Ascending aorta (tissue), 2 donors: Measurements from ENCODE around the gene CYP4F11. TPM values are rescaled to one million over a fixed set of nuclear protein-coding genes. Genes with fewer than 3 reads are reported as not detected.
"Not testable (repeated sequence)": the region's sequence is repeated elsewhere in the genome, so short reads cannot be mapped to it uniquely, and the experiment has no call there.

Experiments
- DNase-seq, 2 donors: peaks; one replicate each; pipeline ENCODE4 v3.0.0-alpha.2; 2019; ENCODE audit warnings: low spot score in 2 of 2
- H3K27ac ChIP-seq, 2 donors: fragments of 200-600 bp; sonication (generic); one replicate each; pipeline ENCODE4 v1.5.1; 2016 to 2017; ENCODE audit warnings: mild to moderate bottlenecking in 1 of 2
- H3K27me3 ChIP-seq: fragments of 200-600 bp; sonication (generic); one replicate; pipeline ENCODE4 v1.5.1; 2017
- H3K36me3 ChIP-seq, 2 donors: fragments of 200-600 bp; sonication (generic); one replicate each; pipeline ENCODE4 v1.5.1; 2016
- H3K4me1 ChIP-seq, 2 donors: fragments of 200-600 bp; sonication (generic); one replicate each; pipeline ENCODE4 v1.5.1; 2016 to 2017; ENCODE audit warnings: mild to moderate bottlenecking in 1 of 2
- H3K4me3 ChIP-seq, 2 donors: fragments of 200-600 bp; sonication (generic); one replicate each; pipeline ENCODE4 v1.5.1; 2016 to 2017; ENCODE audit warnings: mild to moderate bottlenecking in 1 of 2
- H3K9me3 ChIP-seq, 2 donors: fragments of 200-600 bp; sonication (generic); one replicate each; pipeline ENCODE4 v1.5.1; 2016
- intact Hi-C: fragments of 100-400 bp; cut with DNase I; formaldehyde crosslinking; loops from one replicate; pipeline ENCODE4 v1.15.1; 2023
- total RNA-seq: library from RNA; depleted of rRNA; stranded (reverse); fragments of >200 nt; gene quantifications from one replicate; pipeline ENCODE4 v1.1.0, GENCODE V29; 2016
- TF ChIP-seq, protein P1 (sequence below), 3 experiments: fragments of 200-600 bp in 2 of 3; fragments of 450-650 bp in 1 of 3; sonication (generic) in 2 of 3; IDR thresholded peaks; one replicate each; pipeline ENCODE4 v1.5.1; 2016 to 2019; ENCODE audit warnings: antibody characterized with exemption in 3 of 3, mild to moderate bottlenecking in 1 of 3, moderate library complexity in 1 of 3

The CYP4F11 gene
- total RNA-seq, 1 donor from 2014 or later: 0.75 TPM

DNA sequence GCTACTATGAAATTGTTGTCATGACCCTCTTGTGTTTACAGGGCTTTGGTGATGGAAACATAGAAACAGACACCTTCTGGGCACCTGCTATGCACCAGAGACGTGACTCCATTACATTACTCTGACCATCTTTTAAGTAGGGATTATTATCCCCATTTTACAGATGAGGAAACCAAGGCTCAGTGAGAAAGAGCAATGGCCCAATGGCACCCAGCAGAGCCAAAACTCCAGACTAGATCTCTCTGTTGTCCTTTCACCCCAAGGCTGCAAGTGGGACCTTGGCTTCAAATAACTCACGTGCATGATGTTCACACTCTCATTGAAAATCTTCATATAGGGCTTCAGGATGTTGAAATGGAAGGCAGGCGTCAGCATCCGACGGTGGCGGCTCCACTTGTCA lies 42.3 kb downstream of the CYP4F11 start:
- Histone ChIP-seq H3K27me3 (no peaks in the 10 kb centered on the region), H3K4me3 (no peak overlapping the region), H3K27ac (no peak overlapping the region), H3K9me3 (no peaks in the 10 kb centered on the region), H3K4me1 (no peaks in the 10 kb centered on the region), H3K36me3 (no peaks in the 10 kb centered on the region)
- intact Hi-C loops: no loop called here
- TF ChIP-seq, protein P1, sequence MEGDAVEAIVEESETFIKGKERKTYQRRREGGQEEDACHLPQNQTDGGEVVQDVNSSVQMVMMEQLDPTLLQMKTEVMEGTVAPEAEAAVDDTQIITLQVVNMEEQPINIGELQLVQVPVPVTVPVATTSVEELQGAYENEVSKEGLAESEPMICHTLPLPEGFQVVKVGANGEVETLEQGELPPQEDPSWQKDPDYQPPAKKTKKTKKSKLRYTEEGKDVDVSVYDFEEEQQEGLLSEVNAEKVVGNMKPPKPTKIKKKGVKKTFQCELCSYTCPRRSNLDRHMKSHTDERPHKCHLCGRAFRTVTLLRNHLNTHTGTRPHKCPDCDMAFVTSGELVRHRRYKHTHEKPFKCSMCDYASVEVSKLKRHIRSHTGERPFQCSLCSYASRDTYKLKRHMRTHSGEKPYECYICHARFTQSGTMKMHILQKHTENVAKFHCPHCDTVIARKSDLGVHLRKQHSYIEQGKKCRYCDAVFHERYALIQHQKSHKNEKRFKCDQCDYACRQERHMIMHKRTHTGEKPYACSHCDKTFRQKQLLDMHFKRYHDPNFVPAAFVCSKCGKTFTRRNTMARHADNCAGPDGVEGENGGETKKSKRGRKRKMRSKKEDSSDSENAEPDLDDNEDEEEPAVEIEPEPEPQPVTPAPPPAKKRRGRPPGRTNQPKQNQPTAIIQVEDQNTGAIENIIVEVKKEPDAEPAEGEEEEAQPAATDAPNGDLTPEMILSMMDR (IDR thresholded peaks at IDR 0.05): no peak
- no peak for DNase-seq

DNA sequence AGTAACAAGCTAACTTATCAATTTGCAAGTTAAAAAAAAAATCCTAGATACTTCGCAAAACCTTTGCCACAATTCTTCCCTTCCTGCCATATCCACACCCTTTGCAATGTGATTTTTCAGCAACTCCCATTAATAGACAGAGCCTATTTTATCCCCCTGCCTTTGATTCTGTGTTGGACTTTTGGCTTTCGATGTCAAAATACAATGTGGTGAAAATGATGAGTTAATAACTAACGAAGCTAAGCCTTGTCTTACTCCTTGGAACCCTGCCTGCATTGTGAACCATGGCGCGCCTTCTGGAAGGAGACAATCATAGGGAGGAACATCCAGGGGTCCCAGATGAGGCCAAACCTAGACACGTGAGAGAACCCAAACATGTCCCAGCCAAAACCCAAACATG lies 42.9 kb downstream of the CYP4F11 start:
- DNase-seq: no peak
- intact Hi-C loops: no loop called here
- TF ChIP-seq, protein P1 (IDR thresholded peaks at IDR 0.05): no peak

DNA sequence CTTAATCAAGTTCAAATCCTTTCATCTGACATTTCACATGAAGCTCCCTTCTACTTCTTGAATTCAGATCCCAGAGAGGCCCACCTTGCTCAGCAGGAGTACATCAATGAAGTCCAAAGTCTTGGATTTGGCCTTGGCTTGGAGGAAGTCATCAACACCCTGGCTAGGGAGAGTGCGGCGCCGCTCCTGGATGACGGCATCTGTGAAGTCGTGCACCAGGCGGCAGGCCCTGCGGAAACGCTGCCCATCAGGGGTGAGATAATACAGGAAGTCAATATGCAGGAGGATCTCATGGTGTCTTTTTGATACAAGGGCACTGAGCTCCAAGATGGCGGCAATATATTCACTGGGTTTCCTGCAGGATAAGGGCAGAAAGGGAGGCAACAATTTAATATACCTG lies 45.0 kb downstream of the CYP4F11 start:
- DNase-seq, H3K27ac ChIP-seq, H3K9me3 ChIP-seq, H3K4me3 ChIP-seq, intact Hi-C loops, H3K27me3 ChIP-seq, H3K36me3 ChIP-seq, H3K4me1 ChIP-seq: not testable (repeated sequence)

More for the DNA sequence above, 42.9 kb downstream of the CYP4F11 start:
- no peak overlapping the region for H3K4me3 ChIP-seq
- no peak overlapping the region for H3K27ac ChIP-seq
- H3K4me1 ChIP-seq: no peaks in the 10 kb centered on the region
- no peaks in the 10 kb centered on the region for H3K36me3 ChIP-seq
- H3K9me3 ChIP-seq: no peaks in the 10 kb centered on the region
- no peaks in the 10 kb centered on the region for H3K27me3 ChIP-seq

DNA sequence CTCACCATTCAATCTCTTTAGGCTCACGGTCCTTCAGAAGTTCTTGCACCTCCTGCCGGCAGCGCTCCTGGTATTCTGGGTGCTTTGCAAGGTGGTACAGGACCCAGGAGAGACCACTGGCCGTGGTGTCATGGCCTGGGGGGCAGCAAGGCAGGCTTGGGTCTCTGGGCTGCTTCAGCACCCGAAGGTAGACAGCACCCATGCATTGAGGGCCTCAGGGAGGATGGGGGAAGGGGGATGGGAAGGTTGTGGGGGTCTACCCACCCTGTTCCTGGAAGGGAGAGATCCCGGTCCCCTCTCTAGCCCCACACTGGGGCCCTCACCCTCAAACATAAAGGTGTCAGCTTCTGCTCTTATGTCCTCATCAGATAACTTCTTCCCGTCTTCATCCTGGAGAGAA lies 48.4 kb downstream of the CYP4F11 start:
- Histone ChIP-seq H3K36me3 (no peaks in the 10 kb centered on the region), H3K9me3 (no peaks in the 10 kb centered on the region), H3K4me1 (no peaks in the 10 kb centered on the region), H3K4me3 (no peak overlapping the region), H3K27me3 (no peaks in the 10 kb centered on the region), H3K27ac (no peak overlapping the region)
- no peak for DNase-seq
- intact Hi-C loops: no loop called here
- TF ChIP-seq, protein P1 (IDR thresholded peaks at IDR 0.05): no peak

DNA sequence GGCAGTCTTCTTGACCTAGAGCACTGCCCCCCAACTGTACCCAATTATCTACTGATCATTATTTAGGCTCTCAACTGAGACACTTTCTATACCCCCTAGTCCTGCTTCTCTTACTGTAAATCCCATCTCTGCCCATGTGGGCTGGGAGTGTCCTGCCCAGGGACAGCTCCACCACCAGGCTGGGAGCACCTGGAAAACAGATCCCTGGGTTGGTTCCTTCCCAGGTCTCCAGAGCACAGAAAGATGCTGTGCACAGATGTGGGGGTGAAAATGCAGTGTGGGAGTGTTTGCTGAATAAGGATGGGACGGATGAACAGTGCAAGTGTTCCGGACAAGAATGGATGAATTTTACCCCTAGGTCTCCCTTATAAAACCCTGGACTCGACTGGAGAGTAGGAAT lies 49.2 kb downstream of the CYP4F11 start:
- no peaks in the 10 kb centered on the region for H3K9me3 ChIP-seq
- intact Hi-C loops: no loop called here

DNA sequence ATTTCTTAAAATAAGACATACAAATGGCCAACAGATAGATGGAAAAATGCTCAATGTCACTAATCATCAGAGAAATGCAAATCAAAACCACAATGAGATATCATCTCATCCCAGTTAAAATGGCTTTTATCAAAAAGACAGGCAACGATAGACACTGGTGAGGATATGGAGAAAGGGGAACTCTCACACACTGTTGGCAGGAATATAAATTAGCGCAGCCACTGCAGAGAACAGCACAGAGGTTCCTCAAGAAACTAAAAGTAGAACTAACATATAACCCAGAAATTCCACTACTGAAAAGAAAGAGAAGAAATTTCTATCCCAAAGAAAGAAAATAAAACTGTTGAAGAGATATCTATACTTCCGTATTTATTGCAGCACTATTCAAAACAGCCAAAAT lies 51.0 kb downstream of the CYP4F11 start:
- intact Hi-C loops, H3K4me3 ChIP-seq, H3K27ac ChIP-seq: not testable (repeated sequence)

More for the DNA sequence above, 49.2 kb downstream of the CYP4F11 start:
- H3K4me3 ChIP-seq: no peak overlapping the region
- H3K36me3 ChIP-seq: no peaks in the 10 kb centered on the region
- TF ChIP-seq, protein P1 (IDR thresholded peaks at IDR 0.05): no peak
- H3K27me3 ChIP-seq: no peaks in the 10 kb centered on the region
- no peak overlapping the region for H3K27ac ChIP-seq
- no peak for DNase-seq
- no peaks in the 10 kb centered on the region for H3K4me1 ChIP-seq

DNA sequence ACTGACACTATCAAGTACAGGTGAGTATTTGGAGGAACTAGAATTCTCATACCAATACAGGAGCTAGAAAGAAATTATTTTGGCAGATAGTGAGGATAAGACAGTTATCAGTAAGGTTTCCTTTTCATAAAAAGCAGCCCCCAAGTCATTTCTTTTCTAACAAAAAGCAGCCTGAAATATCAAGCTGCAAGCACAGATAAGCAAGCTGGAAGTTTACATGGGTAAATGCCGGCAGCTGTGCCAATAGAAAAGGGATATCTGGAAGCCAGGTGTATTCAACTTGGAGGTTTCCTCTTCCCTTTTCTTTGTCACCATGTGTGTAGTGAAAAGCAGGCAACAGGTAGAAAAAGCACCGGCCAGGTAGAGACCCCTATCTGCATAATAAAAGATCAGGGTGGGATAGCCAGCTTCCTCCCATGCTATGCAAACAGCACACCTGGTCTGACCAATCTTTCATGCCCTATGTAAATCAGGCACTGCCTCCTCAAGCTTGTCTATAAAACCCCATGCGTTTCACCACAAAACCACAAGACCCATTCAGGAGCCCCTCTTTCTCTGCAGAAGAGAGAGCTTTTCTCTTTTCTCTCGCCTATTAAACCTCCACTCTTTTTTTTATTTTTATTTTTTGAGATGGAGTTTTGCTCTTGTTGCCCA lies 59.4 kb downstream of the CYP4F11 start:
- TF ChIP-seq, protein P1 (IDR thresholded peaks at IDR 0.05): no peak
- DNase-seq: peak in 1 of 2 donors; percentile 4
- Histone ChIP-seq H3K9me3 (no peaks in the 10 kb centered on the region), H3K27ac (no peak overlapping the region), H3K36me3 (no peaks in the 10 kb centered on the region), H3K4me1 (no peaks in the 10 kb centered on the region), H3K4me3 (no peak overlapping the region), H3K27me3 (no peaks in the 10 kb centered on the region)
- intact Hi-C loops: no loop called here

More for the DNA sequence above, 51.0 kb downstream of the CYP4F11 start:
- H3K36me3 ChIP-seq, H3K9me3 ChIP-seq, H3K27me3 ChIP-seq, DNase-seq, H3K4me1 ChIP-seq: not testable (repeated sequence)

DNA sequence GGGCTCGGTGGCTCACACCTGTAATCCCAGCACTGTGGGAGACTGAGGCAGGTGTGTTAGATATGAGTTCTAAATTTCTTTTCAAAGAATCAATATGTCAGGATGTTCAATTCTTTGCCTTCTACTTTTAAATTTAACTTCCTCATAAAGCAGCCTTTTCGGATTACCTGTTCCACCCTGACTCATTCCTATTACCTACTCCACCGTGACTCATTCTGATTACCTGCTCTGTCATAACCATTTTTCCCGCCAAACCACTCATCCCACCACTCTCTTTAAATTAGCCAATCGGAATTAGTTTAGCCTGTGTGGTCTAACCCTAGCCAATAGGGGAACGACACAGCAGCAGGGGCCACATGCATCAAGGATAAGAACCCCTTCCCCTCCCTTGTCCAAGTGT lies 60.6 kb downstream of the CYP4F11 start:
- DNase-seq: peak in 1 of 2 donors; percentile 4
- H3K4me3 ChIP-seq, H3K4me1 ChIP-seq, intact Hi-C loops, H3K9me3 ChIP-seq, H3K27me3 ChIP-seq, H3K36me3 ChIP-seq, H3K27ac ChIP-seq: not testable (repeated sequence)
